Measurements from ENCODE around the gene CDK2AP2.
"Not testable (repeated sequence)": the region's sequence is repeated elsewhere in the genome, so short reads cannot be mapped to it uniquely, and the experiment has no call there.

CDK2AP2 gene

DNA sequence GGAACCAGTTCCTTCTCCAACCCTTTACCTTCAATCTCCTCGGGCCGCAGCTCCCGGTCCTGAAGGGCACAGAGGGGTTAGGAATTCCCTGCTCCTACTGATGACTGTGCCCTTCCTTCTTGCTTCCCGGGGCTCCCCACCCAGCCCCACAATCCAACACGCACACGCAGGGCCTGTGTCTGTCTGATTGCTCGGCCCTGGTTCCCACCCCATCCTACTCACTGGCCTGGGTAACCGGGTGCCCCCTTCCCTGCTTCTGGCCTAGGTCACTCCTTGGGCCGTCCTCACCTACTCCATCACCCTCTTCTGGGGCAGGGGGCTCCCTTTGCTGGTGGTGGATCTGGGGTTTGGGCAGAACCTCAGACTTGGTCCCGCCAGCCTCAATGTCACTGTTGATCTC lies 14.0 kb upstream of the CDK2AP2 start:
- ChIA-PET POLR2A (ENCODE audit: low non-redundant PET) (no interaction called here), CTCF (interaction anchor here (0.6 kb wide), 1 partner anchor 134 kb away, joined by 4 read pairs; no protein-coding TSS in a partner anchor)
- no peak overlapping the region for H3K27ac ChIP-seq
- TF ChIP-seq, protein P1, sequence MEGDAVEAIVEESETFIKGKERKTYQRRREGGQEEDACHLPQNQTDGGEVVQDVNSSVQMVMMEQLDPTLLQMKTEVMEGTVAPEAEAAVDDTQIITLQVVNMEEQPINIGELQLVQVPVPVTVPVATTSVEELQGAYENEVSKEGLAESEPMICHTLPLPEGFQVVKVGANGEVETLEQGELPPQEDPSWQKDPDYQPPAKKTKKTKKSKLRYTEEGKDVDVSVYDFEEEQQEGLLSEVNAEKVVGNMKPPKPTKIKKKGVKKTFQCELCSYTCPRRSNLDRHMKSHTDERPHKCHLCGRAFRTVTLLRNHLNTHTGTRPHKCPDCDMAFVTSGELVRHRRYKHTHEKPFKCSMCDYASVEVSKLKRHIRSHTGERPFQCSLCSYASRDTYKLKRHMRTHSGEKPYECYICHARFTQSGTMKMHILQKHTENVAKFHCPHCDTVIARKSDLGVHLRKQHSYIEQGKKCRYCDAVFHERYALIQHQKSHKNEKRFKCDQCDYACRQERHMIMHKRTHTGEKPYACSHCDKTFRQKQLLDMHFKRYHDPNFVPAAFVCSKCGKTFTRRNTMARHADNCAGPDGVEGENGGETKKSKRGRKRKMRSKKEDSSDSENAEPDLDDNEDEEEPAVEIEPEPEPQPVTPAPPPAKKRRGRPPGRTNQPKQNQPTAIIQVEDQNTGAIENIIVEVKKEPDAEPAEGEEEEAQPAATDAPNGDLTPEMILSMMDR (conservative IDR thresholded peaks at IDR 0.05; ENCODE audit: low read depth) = no peak
- no peak for DNase-seq (ENCODE audit: low spot score)

- DNase-seq (ENCODE audit: low spot score) = no peak
- POLR2A ChIA-PET (ENCODE audit: low non-redundant PET) = interaction anchor here (0.5 kb wide), 1 partner anchor 73 kb away, joined by 5 read pairs; no protein-coding TSS in a partner anchor
- no peak overlapping the region for H3K27ac ChIP-seq
- CTCF ChIA-PET = no interaction called here
- TF ChIP-seq, protein P1 (conservative IDR thresholded peaks at IDR 0.05; ENCODE audit: low read depth) = no peak
Observed at GRCh38 chr11:67520856-67521824, 13.2 kb upstream of the CDK2AP2 start.

DNA sequence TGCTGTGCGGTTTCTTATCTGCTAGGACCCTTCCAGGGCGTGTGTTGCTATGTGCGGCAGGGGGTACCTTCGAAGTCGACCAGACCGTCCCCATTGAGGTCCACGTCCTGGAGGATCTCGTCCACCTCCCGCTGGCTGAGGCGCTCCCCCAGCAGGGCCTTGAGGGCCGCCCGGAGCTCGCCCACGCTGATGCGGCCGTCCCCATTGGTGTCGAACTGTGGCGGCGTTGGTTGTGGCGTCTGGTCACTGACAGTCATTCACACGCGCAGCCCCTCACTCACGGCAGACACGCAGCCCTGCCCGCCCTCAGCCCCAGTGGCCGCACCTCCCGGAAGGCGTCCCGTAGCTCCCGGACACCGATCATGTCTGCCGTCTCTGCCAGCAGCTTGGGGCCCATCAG lies 11.8 kb upstream of the CDK2AP2 start:
- ChIA-PET CTCF (interaction anchor here (0.6 kb wide), 1 partner anchor 976 kb away, joined by 8 read pairs; no protein-coding TSS in a partner anchor), POLR2A (ENCODE audit: low non-redundant PET) (no interaction called here)
- TF ChIP-seq, protein P1 (conservative IDR thresholded peaks at IDR 0.05; ENCODE audit: low read depth) = no peak
- DNase-seq (ENCODE audit: low spot score) = no peak
- H3K27ac ChIP-seq = no peak overlapping the region

DNA sequence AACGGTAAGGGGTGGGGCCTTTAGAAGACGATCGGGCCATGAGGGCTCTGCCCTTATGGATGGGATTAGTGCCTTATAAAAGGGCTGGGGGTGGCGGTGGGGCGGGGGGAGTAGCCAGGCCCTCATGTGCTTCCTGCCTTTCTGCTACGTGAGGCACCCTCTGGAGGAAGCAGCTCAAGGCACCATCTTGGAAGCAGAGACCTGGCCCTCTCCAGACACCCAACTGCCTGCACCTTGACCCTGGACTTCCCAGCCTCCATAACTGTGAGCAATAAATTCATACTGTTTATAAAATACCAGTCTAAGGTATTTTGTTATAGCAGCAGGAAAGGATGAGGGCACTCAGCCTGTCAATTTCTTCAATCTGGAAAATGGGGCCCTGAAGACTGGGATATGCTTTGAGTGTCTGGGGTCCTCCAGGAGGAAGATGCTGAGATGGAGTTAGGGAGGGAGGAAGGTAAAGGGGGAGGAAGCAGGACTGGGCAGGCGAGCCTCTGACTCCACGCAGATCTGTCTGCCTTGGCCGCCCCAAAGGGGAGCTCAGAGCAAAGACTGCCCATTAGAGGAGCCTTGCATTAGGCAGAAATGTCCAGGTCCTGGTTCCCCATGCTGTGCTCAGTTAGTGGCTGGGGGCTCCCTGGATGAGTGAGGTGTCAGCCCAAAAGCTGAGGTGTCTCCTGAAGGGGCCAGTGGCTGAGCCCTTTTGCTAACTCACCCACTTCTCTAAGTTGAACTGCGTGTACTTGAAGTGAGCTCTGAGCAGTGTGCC lies 10.0 kb upstream of the CDK2AP2 start:
- POLR2A ChIA-PET (ENCODE audit: low non-redundant PET) = no interaction called here
- TF ChIP-seq, protein P1 (conservative IDR thresholded peaks at IDR 0.05; ENCODE audit: low read depth) = no peak
- no peak for DNase-seq (ENCODE audit: low spot score)
- CTCF ChIA-PET = interaction anchor here (0.7 to 1.0 kb wide), 2 partner anchors 90 to 1144 kb away, joined by 3 read pairs; no protein-coding TSS in a partner anchor
- no peak overlapping the region for H3K27ac ChIP-seq

GRCh38 chr11:67516806-67517205 lies 8.8 kb upstream of the CDK2AP2 start:
- TF ChIP-seq, protein P1 (conservative IDR thresholded peaks at IDR 0.05; ENCODE audit: low read depth) = no peak
- H3K27ac ChIP-seq = no peak overlapping the region
- no peak for DNase-seq (ENCODE audit: low spot score)
- CTCF ChIA-PET = interaction anchor here (1.0 kb wide), 1 partner anchor 91 kb away, joined by 3 read pairs; no protein-coding TSS in a partner anchor
- POLR2A ChIA-PET (ENCODE audit: low non-redundant PET) = no interaction called here

GRCh38 chr11:67514116-67514515 lies 6.2 kb upstream of the CDK2AP2 start:
- POLR2A ChIA-PET (ENCODE audit: low non-redundant PET) = no interaction called here
- CTCF ChIA-PET = no interaction called here
- no peak overlapping the region for H3K27ac ChIP-seq
- DNase-seq (ENCODE audit: low spot score) = no peak
- TF ChIP-seq, protein P1 (conservative IDR thresholded peaks at IDR 0.05; ENCODE audit: low read depth) = no peak

GRCh38 chr11:67511558-67511957 lies 3.6 kb upstream of the CDK2AP2 start:
- POLR2A ChIA-PET (ENCODE audit: low non-redundant PET); CTCF ChIA-PET: not testable (repeated sequence)

More at GRCh38 chr11:67511558-67511957, 3.6 kb upstream of the CDK2AP2 start:
- DNase-seq (ENCODE audit: low spot score); H3K27ac ChIP-seq: not testable (repeated sequence)
